A673 (cell line): ENCODE measurements around the gene SPP1. TPM values are rescaled to one million over a fixed set of nuclear protein-coding genes. Genes with fewer than 3 reads are reported as not detected.

Experiments used
- Bru-seq: library from RNA; stranded (reverse); fragments of 400-500 nt; gene quantifications from one replicate; lab custom pipeline; 2021; lab: Mats Ljungman, UMichigan
- BruChase-seq, 2 experiments: library from RNA; stranded (reverse); fragments of 400-500 nt; gene quantifications; one replicate each; lab custom pipeline; 2021; lab: Mats Ljungman, UMichigan
- BruUV-seq: library from RNA; stranded (reverse); fragments of 400-500 nt; replicated peaks from 2 replicates; lab custom pipeline; 2021; lab: Mats Ljungman, UMichigan
- CTCF ChIA-PET: fragments of 300-600 bp; sonication (Branson Sonifier 250); formaldehyde crosslinking; loops from one replicate; lab custom pipeline; 2022; ENCODE audit warnings: antibody characterized with exemption; lab: Charles Lee
- POLR2A ChIA-PET: fragments of 300-600 bp; sonication (Branson Sonifier 250); formaldehyde crosslinking; loops from one replicate; lab custom pipeline; 2022; ENCODE audit warnings: antibody characterized with exemption; ENCODE audit not compliant: low non-redundant PET; lab: Charles Lee
- DNase-seq: peaks from one replicate; pipeline ENCODE4 v3.0.0-alpha.2; 2015; ENCODE audit warnings: low spot score
- H3K27ac ChIP-seq: fragments of 200-600 bp; sonication (generic); 2 replicates; pipeline ENCODE4 v1.5.1; 2016; ENCODE audit warnings: mixed run types, low read depth, mild to moderate bottlenecking, mixed read lengths, antibody characterized with exemption, low read length; ENCODE audit not compliant: poor library complexity, severe bottlenecking
- H3K27me3 ChIP-seq: fragments of 200-600 bp; sonication (generic); replicated peaks from 2 replicates; pipeline ENCODE4 v1.6.1; 2017; ENCODE audit warnings: mixed run types, low read depth, mild to moderate bottlenecking, mixed read lengths, antibody characterized with exemption, low read length; ENCODE audit not compliant: insufficient read depth, poor library complexity
- H3K36me3 ChIP-seq: fragments of 200-600 bp; sonication (generic); 2 replicates; pipeline ENCODE4 v1.6.1; 2016; ENCODE audit warnings: mixed run types, mild to moderate bottlenecking, mixed read lengths, antibody characterized with exemption, low read length; ENCODE audit not compliant: insufficient read depth, poor library complexity, severe bottlenecking
- H3K4me1 ChIP-seq: fragments of 200-600 bp; sonication (generic); 2 replicates; pipeline ENCODE4 v1.6.1; 2017; ENCODE audit warnings: mixed run types, mild to moderate bottlenecking, mixed read lengths, antibody characterized with exemption, low read length; ENCODE audit not compliant: insufficient read depth, poor library complexity, severe bottlenecking
- H3K4me3 ChIP-seq: fragments of 200-600 bp; sonication (generic); 2 replicates; pipeline ENCODE4 v1.5.1; 2016; ENCODE audit warnings: low read depth, mixed run types, mild to moderate bottlenecking, mixed read lengths, low read length; ENCODE audit not compliant: poor library complexity, severe bottlenecking
- H3K9me3 ChIP-seq: fragments of 200-600 bp; sonication (generic); 2 replicates; pipeline ENCODE4 v1.6.1; 2016; ENCODE audit warnings: mixed run types, low read depth, mild to moderate bottlenecking, mixed read lengths, antibody characterized with exemption, low read length; ENCODE audit not compliant: poor library complexity, severe bottlenecking
- CTCF ChIP-seq: fragments of 300-800, 200-600 bp; sonication (generic); conservative IDR thresholded peaks from 2 replicates; pipeline ENCODE4 v1.5.1; 2017; ENCODE audit warnings: low read depth, mild to moderate bottlenecking, antibody characterized with exemption, low read length, moderate library complexity, mixed read lengths
- EZH2 ChIP-seq: fragments of 200-600 bp; sonication (generic); IDR thresholded peaks from 2 replicates; pipeline ENCODE4 v1.6.1; 2017; ENCODE audit warnings: borderline replicate concordance, low read depth, mild to moderate bottlenecking, mixed read lengths, antibody characterized with exemption, low read length; ENCODE audit not compliant: poor library complexity, severe bottlenecking
- intact Hi-C: fragments of 100-400 bp; cut with micrococcal nuclease; formaldehyde crosslinking; loops from one replicate; pipeline ENCODE4 v1.10.0; 2022; ENCODE audit not compliant: unreplicated experiment
- long read RNA-seq: library from polyadenylated mRNA; stranded (forward); transcript quantifications from one replicate; pipeline ENCODE4 v2.0.0, GENCODE V29; 2022
- total RNA-seq: library from RNA; stranded (reverse); gene quantifications from 2 replicates; pipeline ENCODE4 v1.2.3, GENCODE V29; 2021

SPP1 gene
- total RNA-seq (0.87 and 0.99 TPM in 2 replicates), Bru-seq, nascent RNA (percentile 9 among the genes with signal in this experiment), BruChase-seq, experiment 1, labeled RNA remaining after a 2-hour chase (not detected), BruChase-seq, experiment 2, labeled RNA remaining after a 6-hour chase (percentile 24 among the genes with signal in this experiment)
- long read RNA-seq, partial matches to known transcripts: 0 of 1 reads
- long read RNA-seq, other reads (novel, unspliced or antisense): 0 of 1 reads

GRCh38 chr4:87975466-87975865 is at the start of gene SPP1:
Gene SPP1 (plus strand): TSS chr4:87975714. CDS start chr4:87976896, 1,182 bp downstream.
- BruUV-seq: no TSS peak
- Histone ChIP-seq H3K4me1 (no peaks in the 10 kb centered on the region), H3K27ac (no peak within 1 kb of the TSS), H3K36me3 (no peaks in the 10 kb centered on the region), H3K9me3 (no peaks in the 10 kb centered on the region), H3K27me3 (no peaks in the 10 kb centered on the region), H3K4me3 (no peak within 1 kb of the TSS)
- ChIA-PET POLR2A (no interaction called here), CTCF (no interaction called here)
- intact Hi-C loops: no loop called here
- DNase-seq: no peak
- TF ChIP-seq EZH2 (no peak), CTCF (no peak)

- POLR2A ChIA-PET: no interaction called here
- DNase-seq: no peak
- H3K27ac ChIP-seq: no peak overlapping the region
- no peaks in the 10 kb centered on the region for H3K9me3 ChIP-seq
- no peak for TF ChIP-seq EZH2
- TF ChIP-seq CTCF: no peak
- H3K27me3 ChIP-seq: no peaks in the 10 kb centered on the region
- no TSS peak for BruUV-seq
- H3K36me3 ChIP-seq: no peaks in the 10 kb centered on the region
- H3K4me1 ChIP-seq: no peaks in the 10 kb centered on the region
- CTCF ChIA-PET: no interaction called here
- intact Hi-C loops: loop anchor here (1.0 kb wide), 1 partner anchor 12 kb away; no protein-coding TSS in a partner anchor
- H3K4me3 ChIP-seq: no peak overlapping the region
Measured at GRCh38 chr4:87926554-87927098, 48.9 kb upstream of the SPP1 start.

- H3K27me3 ChIP-seq: no peaks in the 10 kb centered on the region
- BruUV-seq: no TSS peak
- no peaks in the 10 kb centered on the region for H3K36me3 ChIP-seq
- CTCF ChIA-PET: no interaction called here
- POLR2A ChIA-PET: no interaction called here
- DNase-seq: no peak
- intact Hi-C loops: no loop called here
- no peak overlapping the region for H3K27ac ChIP-seq
- no peaks in the 10 kb centered on the region for H3K4me1 ChIP-seq
- TF ChIP-seq CTCF: no peak
- TF ChIP-seq EZH2: no peak
- H3K9me3 ChIP-seq: no peaks in the 10 kb centered on the region
- H3K4me3 ChIP-seq: no peak overlapping the region
Measured at GRCh38 chr4:87930629-87931028, 44.9 kb upstream of the SPP1 start.
